KMS-11 (cell line): Measurements from ENCODE around the gene NPTXR.

Source experiments
- H2AFZ ChIP-seq: fragments of 200-600 bp; sonication (generic); 2 replicates; pipeline ENCODE4 v1.6.1; 2016; ENCODE audit warnings: antibody characterized with exemption, mixed run types, low read depth
- H3K27ac ChIP-seq: fragments of 200-600 bp; sonication (generic); 2 replicates; pipeline ENCODE4 v1.6.1; 2016; ENCODE audit warnings: mild to moderate bottlenecking, mixed run types
- H3K27me3 ChIP-seq: fragments of 200-600 bp; sonication (generic); 2 replicates; pipeline ENCODE4 v1.6.1; 2017; ENCODE audit warnings: mild to moderate bottlenecking, low read depth, mixed run types, moderate library complexity; ENCODE audit not compliant: insufficient read depth
- H3K36me3 ChIP-seq: fragments of 200-600 bp; sonication (generic); 2 replicates; pipeline ENCODE4 v1.6.1; 2017; ENCODE audit warnings: mild to moderate bottlenecking, mixed run types; ENCODE audit not compliant: insufficient read depth
- H3K4me1 ChIP-seq: fragments of 200-600 bp; sonication (generic); 2 replicates; pipeline ENCODE4 v1.6.1; 2016; ENCODE audit warnings: mild to moderate bottlenecking, low read depth, mixed run types; ENCODE audit not compliant: poor library complexity, severe bottlenecking
- H3K4me2 ChIP-seq: fragments of 200-600 bp; sonication (generic); 2 replicates; pipeline ENCODE4 v1.7.0; 2016; ENCODE audit warnings: mild to moderate bottlenecking, mixed run types
- H3K4me3 ChIP-seq: fragments of 200-600 bp; sonication (generic); IDR thresholded peaks from 2 replicates; pipeline ENCODE4 v1.6.1; 2017; ENCODE audit warnings: low read depth, low read length, mixed read lengths; ENCODE audit not compliant: insufficient read depth
- H3K79me2 ChIP-seq: fragments of 200-600 bp; sonication (generic); 2 replicates; pipeline ENCODE4 v1.6.1; 2016; ENCODE audit warnings: low read depth, mixed run types; ENCODE audit not compliant: insufficient read depth
- H3K9ac ChIP-seq: fragments of 200-600 bp; sonication (generic); 2 replicates; pipeline ENCODE4 v1.6.1; 2016; ENCODE audit warnings: mild to moderate bottlenecking, mixed run types
- H4K20me1 ChIP-seq: fragments of 200-600 bp; sonication (generic); 2 replicates; pipeline ENCODE4 v1.6.1; 2016; ENCODE audit warnings: mild to moderate bottlenecking, mixed run types; ENCODE audit not compliant: insufficient read depth
- CTCF ChIP-seq: fragments of 200-600 bp; sonication (generic); conservative IDR thresholded peaks from 2 replicates; pipeline ENCODE4 v1.6.1; 2017; ENCODE audit warnings: low read depth, mild to moderate bottlenecking, antibody characterized with exemption, low read length, moderate library complexity, mixed read lengths

NPTXR gene

GRCh38 chr22:38865201-38866023 is 21.6 kb upstream of the NPTXR start:
- Histone ChIP-seq H3K4me2 (no peak overlapping the region), H3K4me3 (no peak overlapping the region), H2AFZ (no peak overlapping the region), H3K36me3 (no peaks in the 10 kb centered on the region), H3K4me1 (peaks cover 21% of the 10 kb centered on the region), H4K20me1 (no peaks in the 10 kb centered on the region), H3K79me2 (peaks cover under 1% of the 10 kb centered on the region; the same call in 1 of the 2 replicates), H3K27ac (no peak overlapping the region), H3K9ac (no peak overlapping the region), H3K27me3 (no peaks in the 10 kb centered on the region)
- TF ChIP-seq CTCF: no peak

- Histone ChIP-seq H2AFZ (no peak overlapping the region), H3K27me3 (no peaks in the 10 kb centered on the region), H3K4me2 (no peak overlapping the region), H3K4me3 (no peak overlapping the region), H3K79me2 (no peaks in the 10 kb centered on the region), H3K4me1 (peaks cover 13% of the 10 kb centered on the region), H3K9ac (no peak overlapping the region), H3K27ac (no peak overlapping the region), H3K36me3 (no peaks in the 10 kb centered on the region), H4K20me1 (no peaks in the 10 kb centered on the region)
- TF ChIP-seq CTCF: no peak
Observed at GRCh38 chr22:38864361-38865191, 20.7 kb upstream of the NPTXR start.

GRCh38 chr22:38863531-38864131 is 19.8 kb upstream of the NPTXR start:
- no peaks in the 10 kb centered on the region for H3K27me3 ChIP-seq
- H3K4me2 ChIP-seq: no peak overlapping the region
- H3K27ac ChIP-seq: no peak overlapping the region
- no peak overlapping the region for H2AFZ ChIP-seq
- H3K4me1 ChIP-seq: peaks cover 4% of the 10 kb centered on the region
- H3K4me3 ChIP-seq: no peak overlapping the region
- no peak for TF ChIP-seq CTCF
- no peaks in the 10 kb centered on the region for H3K36me3 ChIP-seq
- H3K79me2 ChIP-seq: no peaks in the 10 kb centered on the region
- H3K9ac ChIP-seq: no peak overlapping the region
- no peaks in the 10 kb centered on the region for H4K20me1 ChIP-seq

GRCh38 chr22:38862375-38863329 is 18.8 kb upstream of the NPTXR start:
- Histone ChIP-seq H3K9ac (no peak overlapping the region), H3K4me1 (no peaks in the 10 kb centered on the region), H2AFZ (no peak overlapping the region), H3K27ac (no peak overlapping the region), H3K4me2 (no peak overlapping the region), H3K79me2 (no peaks in the 10 kb centered on the region), H3K36me3 (no peaks in the 10 kb centered on the region), H3K27me3 (peaks cover under 1% of the 10 kb centered on the region; the same call in 1 of the 2 replicates), H3K4me3 (no peak overlapping the region), H4K20me1 (no peaks in the 10 kb centered on the region)
- TF ChIP-seq CTCF: no peak
